RWPE2 (cell line): ENCODE data around the gene COPS9.

Source experiments
- ATAC-seq: fragments of 200-7000 bp; cut with Tn5 transposase; 3 replicates; pipeline ENCODE4 v1.9.1; 2021; ENCODE audit warnings: low read depth
- DNase-seq: peaks from one replicate; pipeline ENCODE4 v3.0.0-alpha.2; 2020; ENCODE audit warnings: low spot score
- H3K27ac ChIP-seq: fragments of 450-650 bp; 2 replicates; pipeline ENCODE4 v1.5.1; 2017; ENCODE audit warnings: mild to moderate bottlenecking; ENCODE audit not compliant: poor library complexity, severe bottlenecking
- H3K27me3 ChIP-seq: fragments of 250-450 bp; sonication (Bioruptor Pico); 2 replicates; pipeline ENCODE4 v1.5.1; 2021; ENCODE audit warnings: mild to moderate bottlenecking, moderate library complexity; ENCODE audit not compliant: insufficient read depth, poor library complexity, severe bottlenecking
- H3K36me3 ChIP-seq: fragments of 250-450 bp; sonication (Bioruptor Pico); 2 replicates; pipeline ENCODE4 v1.5.1; 2020; ENCODE audit warnings: low read depth, mild to moderate bottlenecking, moderate library complexity
- H3K4me1 ChIP-seq: fragments of 250-450 bp; sonication (Bioruptor Pico); 2 replicates; pipeline ENCODE4 v1.5.1; 2021; ENCODE audit warnings: mild to moderate bottlenecking, moderate library complexity; ENCODE audit not compliant: insufficient read depth, poor library complexity, severe bottlenecking
- H3K4me3 ChIP-seq: fragments of 250-450 bp; sonication (Bioruptor Pico); 2 replicates; pipeline ENCODE4 v1.5.1; 2021; ENCODE audit warnings: mild to moderate bottlenecking, moderate library complexity; ENCODE audit not compliant: severe bottlenecking
- H3K9me3 ChIP-seq: fragments of 250-450 bp; sonication (Bioruptor Pico); 2 replicates; pipeline ENCODE4 v1.5.1; 2021; ENCODE audit warnings: mild to moderate bottlenecking, moderate library complexity; ENCODE audit not compliant: severe bottlenecking
- CTCF ChIP-seq: fragments of 450-650 bp; IDR thresholded peaks from one replicate; pipeline ENCODE4 v1.5.1; 2017; ENCODE audit warnings: mild to moderate bottlenecking, moderate library complexity; ENCODE audit not compliant: poor library complexity, severe bottlenecking

Gene COPS9

DNA sequence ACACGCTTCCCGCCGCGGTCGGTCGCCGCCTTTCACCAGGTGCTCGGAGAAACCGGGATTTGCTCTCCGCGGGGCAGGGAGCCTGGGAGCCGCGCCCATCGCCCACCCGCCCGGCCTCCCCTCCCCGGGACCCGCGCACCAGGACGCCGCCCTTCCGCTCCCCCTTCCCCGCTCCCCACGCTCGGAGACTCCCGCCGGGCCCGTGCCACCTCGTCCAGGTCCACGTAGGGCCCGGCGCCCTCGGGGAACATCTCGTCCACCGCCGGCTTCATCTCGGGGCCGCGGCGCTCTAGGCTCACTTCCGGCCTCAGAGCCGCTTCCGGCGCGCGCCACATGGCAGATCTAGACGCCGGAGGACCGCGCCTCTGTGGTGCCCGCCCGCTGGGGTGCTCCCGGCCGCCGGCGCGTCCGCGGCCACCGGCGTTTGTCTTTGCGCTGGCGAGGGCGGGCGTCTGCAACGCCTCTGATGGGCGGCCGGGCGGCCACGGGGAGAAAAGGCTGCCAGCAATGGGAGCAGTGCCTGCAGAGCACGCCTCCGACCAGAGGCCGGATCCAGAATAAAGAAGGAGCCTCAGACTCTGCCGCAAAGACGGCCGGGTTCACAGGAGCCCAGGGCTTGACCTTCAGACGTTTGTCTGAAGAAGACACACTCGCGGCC lies at the start of gene COPS9:
TSS of gene COPS9 (minus strand) at position 293 of the 658 bp plus-strand sequence. CDS start at position 272, 21 bp downstream.
- peaks cover 6% of the 10 kb centered on the region for H3K4me1 ChIP-seq
- peak within 1 kb of the TSS; percentile 64 for H3K4me3 ChIP-seq
- peak; percentile 95 for ATAC-seq
- peak within 1 kb of the TSS; percentile 26 for H3K27ac ChIP-seq
- no peak for TF ChIP-seq CTCF
- no peaks in the 10 kb centered on the region for H3K9me3 ChIP-seq
- no peaks in the 10 kb centered on the region for H3K27me3 ChIP-seq
- peak; percentile 83 for DNase-seq
- peaks cover 22% of the 10 kb centered on the region for H3K36me3 ChIP-seq

- ATAC-seq (no peak), DNase-seq (peak; percentile 17)
- Histone ChIP-seq H3K9me3 (peaks cover 6% of the 10 kb centered on the region), H3K27ac (no peak overlapping the region), H3K4me3 (no peak overlapping the region), H3K27me3 (no peaks in the 10 kb centered on the region), H3K36me3 (no peaks in the 10 kb centered on the region), H3K4me1 (peaks cover 4% of the 10 kb centered on the region)
- no peak for TF ChIP-seq CTCF
These were observed 48.6 kb upstream of the COPS9 start for GRCh38 chr2:240184656-240185055.

- Histone ChIP-seq H3K9me3 (peaks cover 6% of the 10 kb centered on the region), H3K36me3 (no peaks in the 10 kb centered on the region), H3K4me3 (no peak overlapping the region), H3K4me1 (peaks cover 4% of the 10 kb centered on the region), H3K27me3 (no peaks in the 10 kb centered on the region), H3K27ac (no peak overlapping the region)
- TF ChIP-seq CTCF, result no peak
- DNase-seq (peak; percentile 38), ATAC-seq (no peak)
These were observed 47.9 kb upstream of the COPS9 start for GRCh38 chr2:240183875-240184590.

DNA sequence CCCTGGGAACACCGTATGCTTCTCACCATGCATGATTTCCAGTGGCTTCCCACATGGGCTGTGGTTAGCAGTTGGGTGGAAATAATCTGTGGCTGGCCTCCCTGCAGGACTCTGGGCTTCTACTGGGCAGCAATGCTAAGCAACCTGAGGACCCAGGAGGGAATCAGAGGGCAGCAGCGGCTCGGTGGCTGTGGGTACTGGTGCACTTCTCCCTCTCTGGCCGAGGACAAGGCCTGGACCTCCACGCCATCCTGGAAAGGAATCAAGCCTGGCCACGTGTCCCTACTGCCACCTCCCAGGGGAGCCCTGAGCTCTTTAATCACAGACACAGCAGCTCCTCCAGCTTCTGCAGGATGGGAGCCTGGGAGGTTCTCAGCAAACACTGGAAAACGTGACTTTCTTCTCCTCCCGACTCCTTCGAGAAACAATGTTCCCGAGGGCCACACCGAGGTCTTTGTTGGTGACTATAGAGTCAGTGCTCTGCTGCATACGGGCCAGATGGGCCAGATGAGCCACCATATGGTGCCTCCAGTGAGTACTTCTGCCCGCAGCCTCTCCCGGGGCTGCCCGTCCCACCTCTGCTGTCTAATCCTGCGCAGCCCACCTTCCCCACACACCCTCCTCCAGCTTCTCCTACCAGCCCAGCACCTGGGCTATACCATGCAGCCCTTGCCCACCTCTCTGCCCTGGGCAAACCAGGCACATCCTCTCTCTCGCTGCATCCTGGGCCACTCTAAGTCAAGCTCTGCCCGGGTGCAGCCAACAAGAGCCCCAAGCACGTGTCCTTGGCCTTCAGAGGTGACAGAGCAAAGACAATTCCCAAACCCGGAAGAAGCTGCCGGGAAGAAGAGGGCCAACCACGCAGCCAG lies 47.1 kb upstream of the COPS9 start:
- H3K9me3 ChIP-seq, result peaks cover 5% of the 10 kb centered on the region
- H3K36me3 ChIP-seq, result no peaks in the 10 kb centered on the region
- peaks cover 4% of the 10 kb centered on the region for H3K4me1 ChIP-seq
- H3K27me3 ChIP-seq, result no peaks in the 10 kb centered on the region
- no peak overlapping the region for H3K4me3 ChIP-seq
- no peak overlapping the region for H3K27ac ChIP-seq
- no peak for ATAC-seq
- DNase-seq, result peak; percentile 20
- TF ChIP-seq CTCF, result no peak
